Adipocyte (in vitro differentiated cells): ENCODE measurements around the gene RIPK4.

Source experiments
- DNase-seq: peaks from one replicate; pipeline ENCODE4 v3.0.0-alpha.2; 2015; ENCODE audit warnings: low read depth
- H3K27me3 ChIP-seq: replicated peaks from 2 replicates; pipeline ENCODE4 v1.7.0; 2013; ENCODE audit warnings: mild to moderate bottlenecking, low read length, moderate library complexity; ENCODE audit not compliant: control insufficient read depth, insufficient read depth
- H3K36me3 ChIP-seq: 2 replicates; pipeline ENCODE4 v1.7.0; 2013; ENCODE audit warnings: low read length, mild to moderate bottlenecking, moderate library complexity; ENCODE audit not compliant: control insufficient read depth, insufficient read depth, severe bottlenecking
- H3K4me1 ChIP-seq: 2 replicates; pipeline ENCODE4 v1.7.0; 2013; ENCODE audit warnings: mild to moderate bottlenecking, low read length, moderate library complexity; ENCODE audit not compliant: control insufficient read depth, insufficient read depth
- H3K4me3 ChIP-seq: 2 replicates; pipeline ENCODE4 v1.7.0; 2013; ENCODE audit warnings: mild to moderate bottlenecking, low read length, moderate library complexity
- H3K9ac ChIP-seq: 2 replicates; pipeline ENCODE4 v1.7.0; 2013; ENCODE audit warnings: mild to moderate bottlenecking, low read length, moderate library complexity
- H3K9me3 ChIP-seq: 2 replicates; pipeline ENCODE4 v1.7.0; 2013; ENCODE audit warnings: mild to moderate bottlenecking, low read length, moderate library complexity; ENCODE audit not compliant: control insufficient read depth

Gene RIPK4

GRCh38 chr21:41804381-41804780 is 37.5 kb upstream of the RIPK4 start:
- H3K4me3 ChIP-seq, result no peak overlapping the region
- peaks cover 21% of the 10 kb centered on the region for H3K36me3 ChIP-seq
- no peaks in the 10 kb centered on the region for H3K27me3 ChIP-seq
- DNase-seq, result no peak
- no peaks in the 10 kb centered on the region for H3K9me3 ChIP-seq
- H3K4me1 ChIP-seq, result peaks cover 4% of the 10 kb centered on the region
- H3K9ac ChIP-seq, result no peak overlapping the region

GRCh38 chr21:41803316-41803715 is 36.5 kb upstream of the RIPK4 start:
- H3K27me3 ChIP-seq, result no peaks in the 10 kb centered on the region
- peak; percentile 27 for DNase-seq

GRCh38 chr21:41802684-41803083 is 35.8 kb upstream of the RIPK4 start:
- peaks cover 26% of the 10 kb centered on the region for H3K36me3 ChIP-seq
- H3K4me1 ChIP-seq, result peaks cover 4% of the 10 kb centered on the region
- H3K9ac ChIP-seq, result peak overlapping the region; percentile 19
- H3K27me3 ChIP-seq, result no peaks in the 10 kb centered on the region
- no peak overlapping the region for H3K4me3 ChIP-seq
- DNase-seq, result peak; percentile 64
- H3K9me3 ChIP-seq, result no peaks in the 10 kb centered on the region

More at GRCh38 chr21:41803316-41803715, 36.5 kb upstream of the RIPK4 start:
- H3K9me3 ChIP-seq, result no peaks in the 10 kb centered on the region
- no peak overlapping the region for H3K4me3 ChIP-seq
- peaks cover 22% of the 10 kb centered on the region for H3K36me3 ChIP-seq
- peaks cover 4% of the 10 kb centered on the region for H3K4me1 ChIP-seq
- H3K9ac ChIP-seq, result no peak overlapping the region

- Histone ChIP-seq H3K4me3 (no peak overlapping the region), H3K36me3 (peaks cover 26% of the 10 kb centered on the region), H3K4me1 (peaks cover 4% of the 10 kb centered on the region), H3K9ac (no peak overlapping the region), H3K9me3 (no peaks in the 10 kb centered on the region), H3K27me3 (no peaks in the 10 kb centered on the region)
- DNase-seq, result no peak
Measured at GRCh38 chr21:41802198-41802584, 35.3 kb upstream of the RIPK4 start.

- Histone ChIP-seq H3K27me3 (no peaks in the 10 kb centered on the region), H3K4me3 (no peak overlapping the region), H3K9me3 (no peaks in the 10 kb centered on the region), H3K4me1 (peaks cover 4% of the 10 kb centered on the region), H3K9ac (no peak overlapping the region), H3K36me3 (peaks cover 26% of the 10 kb centered on the region)
- no peak for DNase-seq
Measured at GRCh38 chr21:41801321-41802197, 34.7 kb upstream of the RIPK4 start.

- Histone ChIP-seq H3K4me1 (peaks cover 4% of the 10 kb centered on the region), H3K36me3 (peaks cover 26% of the 10 kb centered on the region), H3K9ac (no peak overlapping the region), H3K4me3 (no peak overlapping the region), H3K9me3 (no peaks in the 10 kb centered on the region), H3K27me3 (no peaks in the 10 kb centered on the region)
- DNase-seq, result no peak
Measured at GRCh38 chr21:41800425-41801320, 33.8 kb upstream of the RIPK4 start.

- no peaks in the 10 kb centered on the region for H3K9me3 ChIP-seq
- H3K27me3 ChIP-seq, result no peaks in the 10 kb centered on the region
- H3K36me3 ChIP-seq, result peaks cover 26% of the 10 kb centered on the region
- H3K4me1 ChIP-seq, result peaks cover 4% of the 10 kb centered on the region
- no peak for DNase-seq
- H3K9ac ChIP-seq, result no peak overlapping the region
- no peak overlapping the region for H3K4me3 ChIP-seq
Measured at GRCh38 chr21:41799763-41800162, 32.9 kb upstream of the RIPK4 start.

- no peak for DNase-seq
- Histone ChIP-seq H3K4me1 (peaks cover 4% of the 10 kb centered on the region), H3K36me3 (peaks cover 26% of the 10 kb centered on the region), H3K9me3 (peaks cover 6% of the 10 kb centered on the region), H3K9ac (no peak overlapping the region), H3K27me3 (no peaks in the 10 kb centered on the region), H3K4me3 (no peak overlapping the region)
Measured at GRCh38 chr21:41798326-41798725, 31.5 kb upstream of the RIPK4 start.

- no peak for DNase-seq
- peaks cover 20% of the 10 kb centered on the region for H3K9me3 ChIP-seq
- H3K4me1 ChIP-seq, result no peaks in the 10 kb centered on the region
- H3K36me3 ChIP-seq, result peaks cover 19% of the 10 kb centered on the region
- no peak overlapping the region for H3K4me3 ChIP-seq
- H3K27me3 ChIP-seq, result no peaks in the 10 kb centered on the region
- H3K9ac ChIP-seq, result no peak overlapping the region
Measured at GRCh38 chr21:41796476-41797080, 29.7 kb upstream of the RIPK4 start.

GRCh38 chr21:41795726-41796125 is 28.9 kb upstream of the RIPK4 start:
- H3K4me1 ChIP-seq, result no peaks in the 10 kb centered on the region
- H3K4me3 ChIP-seq, result no peak overlapping the region
- no peak overlapping the region for H3K9ac ChIP-seq
- peaks cover 20% of the 10 kb centered on the region for H3K9me3 ChIP-seq
- DNase-seq, result no peak
- peaks cover 13% of the 10 kb centered on the region for H3K36me3 ChIP-seq
- H3K27me3 ChIP-seq, result no peaks in the 10 kb centered on the region

GRCh38 chr21:41794600-41794999 is 27.7 kb upstream of the RIPK4 start:
- Histone ChIP-seq H3K9ac (no peak overlapping the region), H3K36me3 (peaks cover 13% of the 10 kb centered on the region), H3K27me3 (no peaks in the 10 kb centered on the region), H3K4me3 (no peak overlapping the region), H3K4me1 (no peaks in the 10 kb centered on the region), H3K9me3 (peaks cover 20% of the 10 kb centered on the region)
- no peak for DNase-seq
